ENCODE data around the gene SLCO2A1.

SLCO2A1 gene

GRCh38 chr3:134027631-134028030 is 2.1 kb downstream of the SLCO2A1 start:
- Histone ChIP-seq H3K9ac (ENCODE audit: insufficient read length, low read depth) (no peak overlapping the region), H3K4me1 (ENCODE audit: insufficient read depth, insufficient read length) (peaks cover 10% of the 10 kb centered on the region), H3K4me3 (ENCODE audit: insufficient read length, low read depth) (no peak overlapping the region), H3K27me3 (ENCODE audit: insufficient read depth, insufficient read length) (peaks cover 52% of the 10 kb centered on the region), H3K9me3 (ENCODE audit: insufficient read depth, low read length) (no peaks in the 10 kb centered on the region), H3K36me3 (ENCODE audit: insufficient read depth, insufficient read length, low read length) (no peaks in the 10 kb centered on the region)
- DNase-seq (ENCODE audit: low read depth, low spot score): no peak
- TF ChIP-seq SUZ12 (IDR thresholded peaks at IDR 0.05; ENCODE audit: extremely low read depth, insufficient read depth, insufficient read length) (no peak), ZNF274 (IDR thresholded peaks at IDR 0.05; ENCODE audit: low read depth, low read length) (no peak), YY1 (IDR thresholded peaks at IDR 0.05; ENCODE audit: insufficient read depth, insufficient read length) (no peak)

DNA sequence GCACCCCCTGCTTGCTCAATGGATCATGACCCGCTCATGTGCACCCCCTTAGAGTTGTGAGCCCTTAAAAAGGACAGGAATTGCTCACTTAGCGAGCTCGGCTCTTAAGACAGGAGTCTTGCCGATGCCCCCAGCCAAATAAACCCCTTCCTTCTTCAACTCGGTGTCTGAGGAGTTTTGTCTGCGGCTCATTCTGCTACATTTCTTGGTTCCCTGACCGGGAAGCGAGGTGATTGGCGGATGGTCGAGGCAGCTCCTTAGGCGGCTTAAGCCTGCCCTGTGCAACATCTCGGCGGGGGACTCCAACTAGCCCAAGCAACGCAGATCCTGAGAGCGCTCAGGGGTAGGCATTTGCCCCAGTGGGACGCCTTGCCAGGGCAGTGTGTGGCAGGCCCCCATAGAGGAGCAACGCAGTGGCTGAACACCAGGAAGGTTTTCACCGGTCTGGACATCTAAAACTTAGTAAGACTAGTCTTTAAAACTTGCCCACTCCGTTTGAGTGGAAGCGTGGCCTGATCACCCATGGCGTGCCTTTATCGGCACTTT is 9.5 kb downstream of the SLCO2A1 start:
- Histone ChIP-seq H3K9me3 (ENCODE audit: insufficient read depth, low read length) (no peaks in the 10 kb centered on the region), H3K36me3 (ENCODE audit: insufficient read depth, insufficient read length, low read length) (no peaks in the 10 kb centered on the region), H3K4me3 (ENCODE audit: insufficient read length, low read depth) (no peak overlapping the region), H3K9ac (ENCODE audit: insufficient read length, low read depth) (no peak overlapping the region), H3K4me1 (ENCODE audit: insufficient read depth, insufficient read length) (no peaks in the 10 kb centered on the region), H3K27me3 (ENCODE audit: insufficient read depth, insufficient read length) (no peaks in the 10 kb centered on the region)
- no peak for DNase-seq (ENCODE audit: low read depth, low spot score)
- no peak for TF ChIP-seq SUZ12 (IDR thresholded peaks at IDR 0.05; ENCODE audit: extremely low read depth, insufficient read depth, insufficient read length)
- TF ChIP-seq YY1 (IDR thresholded peaks at IDR 0.05; ENCODE audit: insufficient read depth, insufficient read length): no peak
- TF ChIP-seq ZNF274 (IDR thresholded peaks at IDR 0.05; ENCODE audit: low read depth, low read length): no peak

- no peak for TF ChIP-seq SUZ12 (IDR thresholded peaks at IDR 0.05; ENCODE audit: extremely low read depth, insufficient read depth, insufficient read length)
- no peak for TF ChIP-seq YY1 (IDR thresholded peaks at IDR 0.05; ENCODE audit: insufficient read depth, insufficient read length)
- TF ChIP-seq ZNF274 (IDR thresholded peaks at IDR 0.05; ENCODE audit: low read depth, low read length): no peak
- H3K4me1 ChIP-seq (ENCODE audit: insufficient read depth, insufficient read length): no peaks in the 10 kb centered on the region
- no peak for DNase-seq (ENCODE audit: low read depth, low spot score)
Observed at GRCh38 chr3:134018850-134019249, 10.9 kb downstream of the SLCO2A1 start.

GRCh38 chr3:134018406-134018805 is 11.3 kb downstream of the SLCO2A1 start:
- TF ChIP-seq YY1 (IDR thresholded peaks at IDR 0.05; ENCODE audit: insufficient read depth, insufficient read length) (no peak), SUZ12 (IDR thresholded peaks at IDR 0.05; ENCODE audit: extremely low read depth, insufficient read depth, insufficient read length) (no peak), ZNF274 (IDR thresholded peaks at IDR 0.05; ENCODE audit: low read depth, low read length) (no peak)
- no peak for DNase-seq (ENCODE audit: low read depth, low spot score)
- H3K27me3 ChIP-seq (ENCODE audit: insufficient read depth, insufficient read length): no peaks in the 10 kb centered on the region
- H3K9me3 ChIP-seq (ENCODE audit: insufficient read depth, low read length): no peaks in the 10 kb centered on the region
- H3K4me3 ChIP-seq (ENCODE audit: insufficient read length, low read depth): no peak overlapping the region
- H3K36me3 ChIP-seq (ENCODE audit: insufficient read depth, insufficient read length, low read length): no peaks in the 10 kb centered on the region
- no peak overlapping the region for H3K9ac ChIP-seq (ENCODE audit: insufficient read length, low read depth)
- no peaks in the 10 kb centered on the region for H3K4me1 ChIP-seq (ENCODE audit: insufficient read depth, insufficient read length)

More at GRCh38 chr3:134018850-134019249, 10.9 kb downstream of the SLCO2A1 start:
- H3K9me3 ChIP-seq (ENCODE audit: insufficient read depth, low read length): no peaks in the 10 kb centered on the region
- H3K9ac ChIP-seq (ENCODE audit: insufficient read length, low read depth): no peak overlapping the region
- H3K27me3 ChIP-seq (ENCODE audit: insufficient read depth, insufficient read length): no peaks in the 10 kb centered on the region
- H3K4me3 ChIP-seq (ENCODE audit: insufficient read length, low read depth): no peak overlapping the region
- H3K36me3 ChIP-seq (ENCODE audit: insufficient read depth, insufficient read length, low read length): no peaks in the 10 kb centered on the region

DNA sequence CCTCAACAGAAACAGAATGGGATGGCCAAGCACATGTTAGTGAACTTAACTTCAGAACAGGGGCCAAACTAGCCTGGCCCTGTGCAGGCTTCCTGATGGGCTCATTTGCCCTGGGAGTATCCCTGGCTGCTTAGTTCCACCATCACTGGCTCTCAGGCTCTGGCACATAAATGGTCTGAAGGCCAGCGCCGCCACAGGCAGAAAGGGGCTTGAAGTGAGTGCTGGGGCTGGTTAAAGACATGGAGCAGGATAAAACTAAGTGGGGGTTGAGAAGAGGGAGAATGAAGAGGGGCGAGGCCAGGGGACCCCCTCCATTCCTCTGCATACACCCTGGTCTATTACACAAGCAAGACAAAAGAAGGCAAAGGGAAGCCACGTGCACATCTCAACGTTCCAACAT is 12.2 kb downstream of the SLCO2A1 start:
- H3K9me3 ChIP-seq (ENCODE audit: insufficient read depth, low read length): no peaks in the 10 kb centered on the region
- no peaks in the 10 kb centered on the region for H3K27me3 ChIP-seq (ENCODE audit: insufficient read depth, insufficient read length)
- H3K36me3 ChIP-seq (ENCODE audit: insufficient read depth, insufficient read length, low read length): no peaks in the 10 kb centered on the region
- DNase-seq (ENCODE audit: low read depth, low spot score): no peak
- TF ChIP-seq SUZ12 (IDR thresholded peaks at IDR 0.05; ENCODE audit: extremely low read depth, insufficient read depth, insufficient read length) (no peak), ZNF274 (IDR thresholded peaks at IDR 0.05; ENCODE audit: low read depth, low read length) (no peak), YY1 (IDR thresholded peaks at IDR 0.05; ENCODE audit: insufficient read depth, insufficient read length) (no peak)
- H3K4me3 ChIP-seq (ENCODE audit: insufficient read length, low read depth): no peak overlapping the region
- H3K9ac ChIP-seq (ENCODE audit: insufficient read length, low read depth): no peak overlapping the region
- no peaks in the 10 kb centered on the region for H3K4me1 ChIP-seq (ENCODE audit: insufficient read depth, insufficient read length)

GRCh38 chr3:134014270-134014669 is 15.5 kb downstream of the SLCO2A1 start:
- DNase-seq (ENCODE audit: low read depth, low spot score): no peak
- TF ChIP-seq SUZ12 (IDR thresholded peaks at IDR 0.05; ENCODE audit: extremely low read depth, insufficient read depth, insufficient read length) (no peak), YY1 (IDR thresholded peaks at IDR 0.05; ENCODE audit: insufficient read depth, insufficient read length) (no peak), ZNF274 (IDR thresholded peaks at IDR 0.05; ENCODE audit: low read depth, low read length) (no peak)
- H3K27me3 ChIP-seq (ENCODE audit: insufficient read depth, insufficient read length): no peaks in the 10 kb centered on the region
- H3K4me3 ChIP-seq (ENCODE audit: insufficient read length, low read depth): no peak overlapping the region
- H3K9me3 ChIP-seq (ENCODE audit: insufficient read depth, low read length): no peaks in the 10 kb centered on the region
- H3K9ac ChIP-seq (ENCODE audit: insufficient read length, low read depth): no peak overlapping the region
- H3K4me1 ChIP-seq (ENCODE audit: insufficient read depth, insufficient read length): no peaks in the 10 kb centered on the region
- no peaks in the 10 kb centered on the region for H3K36me3 ChIP-seq (ENCODE audit: insufficient read depth, insufficient read length, low read length)

- no peak overlapping the region for H3K9ac ChIP-seq (ENCODE audit: insufficient read length, low read depth)
- no peaks in the 10 kb centered on the region for H3K36me3 ChIP-seq (ENCODE audit: insufficient read depth, insufficient read length, low read length)
- no peak for DNase-seq (ENCODE audit: low read depth, low spot score)
- no peak for TF ChIP-seq YY1 (IDR thresholded peaks at IDR 0.05; ENCODE audit: insufficient read depth, insufficient read length)
- no peaks in the 10 kb centered on the region for H3K27me3 ChIP-seq (ENCODE audit: insufficient read depth, insufficient read length)
- H3K9me3 ChIP-seq (ENCODE audit: insufficient read depth, low read length): no peaks in the 10 kb centered on the region
- H3K4me1 ChIP-seq (ENCODE audit: insufficient read depth, insufficient read length): no peaks in the 10 kb centered on the region
- no peak overlapping the region for H3K4me3 ChIP-seq (ENCODE audit: insufficient read length, low read depth)
Observed at GRCh38 chr3:134013280-134013679, 16.4 kb downstream of the SLCO2A1 start.

All from NT2/D1 (cell line).